GM19043 (cell line): ENCODE data around the gene COL27A1.

Experiments
- ATAC-seq: cut with Tn5 transposase; IDR thresholded peaks from one replicate; pipeline ENCODE4 v1.9.1; 2021; ENCODE audit warnings: low read depth; ENCODE audit not compliant: unreplicated experiment

The COL27A1 gene

GRCh38 chr9:114221706-114222465 lies 66.5 kb downstream of the COL27A1 start:
- ATAC-seq: no peak

GRCh38 chr9:114223564-114224246 lies 68.4 kb downstream of the COL27A1 start:
- no peak for ATAC-seq

- ATAC-seq: no peak
Measured at GRCh38 chr9:114224247-114224610, 68.9 kb downstream of the COL27A1 start.

- no peak for ATAC-seq
Measured at GRCh38 chr9:114225561-114226212, 70.3 kb downstream of the COL27A1 start.

- no peak for ATAC-seq
Measured at GRCh38 chr9:114226246-114227055, 71.1 kb downstream of the COL27A1 start.

- no peak for ATAC-seq
Measured at GRCh38 chr9:114227288-114228015, 72.1 kb downstream of the COL27A1 start.

- ATAC-seq: no peak
Measured at GRCh38 chr9:114228016-114228808, 72.9 kb downstream of the COL27A1 start.

GRCh38 chr9:114229295-114229694 lies 74.0 kb downstream of the COL27A1 start:
- no peak for ATAC-seq

GRCh38 chr9:114230068-114230467 lies 74.7 kb downstream of the COL27A1 start:
- ATAC-seq: no peak

- no peak for ATAC-seq
Measured at GRCh38 chr9:114231273-114231672, 75.9 kb downstream of the COL27A1 start.

GRCh38 chr9:114231719-114232449 lies 76.5 kb downstream of the COL27A1 start:
- no peak for ATAC-seq

- no peak for ATAC-seq
Measured at GRCh38 chr9:114233491-114234185, 78.3 kb downstream of the COL27A1 start.

- ATAC-seq: no peak
Measured at GRCh38 chr9:114235033-114235661, 79.8 kb downstream of the COL27A1 start.

GRCh38 chr9:114236391-114237138 lies 81.2 kb downstream of the COL27A1 start:
- ATAC-seq: no peak

GRCh38 chr9:114237247-114237646 lies 81.9 kb downstream of the COL27A1 start:
- ATAC-seq: no peak

- no peak for ATAC-seq
Measured at GRCh38 chr9:114237781-114238180, 82.4 kb downstream of the COL27A1 start.

- ATAC-seq: no peak
Measured at GRCh38 chr9:114238472-114238871, 83.1 kb downstream of the COL27A1 start.
